NCI-H2029 (cell line): Measurements from ENCODE around the gene MAP3K14.

ENCODE experiments used
- DNase-seq: peaks from one replicate; lab custom pipeline; 2025; lab: John Stamatoyannopoulos, UW

The MAP3K14 gene

GRCh38 chr17:45223539-45224528, 93.0 kb downstream of the MAP3K14 start:
- DNase-seq, result no peak

GRCh38 chr17:45222996-45223538, 93.8 kb downstream of the MAP3K14 start:
- DNase-seq, result no peak

GRCh38 chr17:45222289-45222995, 94.4 kb downstream of the MAP3K14 start:
- DNase-seq, result no peak

- no peak for DNase-seq
Observed at GRCh38 chr17:45222014-45222288, 94.9 kb downstream of the MAP3K14 start.

GRCh38 chr17:45221081-45222013, 95.5 kb downstream of the MAP3K14 start, which contains the start of gene FMNL1:
FMNL1 (plus strand) TSS chr17:45221885; CDS start chr17:45222125, 240 bp downstream.
- DNase-seq, result no peak

- no peak for DNase-seq
Observed at GRCh38 chr17:45220079-45220478, 96.7 kb downstream of the MAP3K14 start.

- peak; percentile 37 for DNase-seq
Observed at GRCh38 chr17:45218895-45219661, 97.7 kb downstream of the MAP3K14 start.
